ENCODE results near the gene CDH22.

Gene CDH22

DNA sequence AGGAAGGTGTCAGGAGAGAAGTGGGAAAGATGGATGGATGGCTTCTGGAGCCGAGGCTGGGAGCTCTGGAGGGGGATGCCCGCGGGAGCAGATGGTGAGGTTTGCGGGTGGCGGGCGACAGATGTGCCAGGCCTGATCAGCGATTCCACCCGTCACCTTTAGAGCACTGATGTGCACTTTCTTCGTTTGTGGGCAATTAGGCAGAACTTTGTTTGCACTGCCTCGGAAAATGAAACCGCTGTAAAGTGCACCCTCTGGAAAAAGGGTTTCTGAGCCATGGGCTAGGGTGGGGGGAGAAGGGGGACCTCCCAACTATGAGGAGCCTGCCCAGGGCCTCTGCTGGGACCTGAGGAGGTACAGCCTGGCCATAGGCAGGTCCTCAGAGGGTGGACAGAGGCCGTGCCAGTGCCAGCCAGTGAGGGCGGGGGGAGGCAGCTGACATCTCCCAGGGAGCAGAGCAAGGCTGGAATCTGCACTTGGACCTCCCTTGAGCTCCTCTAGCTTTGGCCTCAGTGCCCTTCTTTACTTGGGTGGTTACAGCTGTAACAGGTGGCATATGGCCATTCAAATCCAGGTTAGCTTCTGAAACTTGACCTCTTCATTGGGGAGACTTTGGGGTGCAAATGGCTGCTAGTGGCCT lies 131.4 kb downstream of the CDH22 start:
- FAIRE-seq, result no peak
- no peak for DNase-seq (ENCODE audit: insufficient read length, low spot score)

DNA sequence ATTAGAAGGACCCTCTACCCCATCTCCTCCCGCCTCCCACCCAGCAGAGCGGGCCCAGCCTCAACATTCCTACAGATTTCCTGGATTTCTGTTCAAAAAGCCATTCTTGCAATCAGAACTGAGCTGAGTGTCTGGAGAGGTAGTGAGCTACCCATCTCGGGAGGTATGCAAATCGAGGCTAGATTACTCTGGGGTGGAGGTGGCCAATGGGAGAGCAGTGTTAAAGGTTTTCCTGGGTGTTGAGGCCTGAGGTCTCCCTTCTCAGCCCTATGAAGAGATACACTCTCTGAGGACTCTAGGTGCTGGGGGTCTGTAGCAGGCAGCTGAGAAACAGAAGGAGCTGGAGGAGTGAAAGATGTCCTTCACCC lies 133.2 kb downstream of the CDH22 start:
- FAIRE-seq, result no peak
- no peak for DNase-seq (ENCODE audit: insufficient read length, low spot score)

DNA sequence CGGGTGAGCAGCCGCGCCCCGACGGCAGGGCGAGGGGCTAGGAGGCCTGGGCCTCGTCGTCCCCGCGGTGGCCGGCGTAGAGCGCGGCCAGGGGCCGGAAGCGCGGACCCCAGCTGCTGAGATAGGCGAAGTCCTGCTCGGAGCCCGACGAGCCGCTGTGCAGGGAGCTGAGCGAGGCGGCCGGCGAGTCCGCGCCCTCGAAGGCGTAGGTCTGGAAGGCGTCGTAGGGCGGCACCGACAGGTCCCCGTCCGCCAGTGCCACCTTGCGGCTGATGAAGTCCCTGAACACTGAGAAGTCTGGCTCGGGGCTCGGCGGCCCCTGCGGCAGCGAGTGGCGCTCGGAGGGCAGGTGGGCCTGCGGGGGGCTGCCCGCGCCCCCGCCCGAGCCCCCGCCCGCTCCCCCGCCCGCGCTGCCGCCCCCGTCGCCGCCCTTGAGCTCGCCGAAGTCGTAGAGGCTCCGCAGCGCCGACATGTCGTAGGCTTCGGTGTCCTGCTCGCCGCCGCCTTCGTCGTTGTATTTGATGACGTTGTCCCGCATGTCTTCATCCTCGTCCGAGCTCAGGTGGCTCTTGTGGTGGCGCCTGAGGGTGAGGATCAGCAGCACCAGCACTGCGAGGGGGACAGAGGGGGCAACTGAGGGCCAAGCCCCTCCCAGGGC lies 133.7 kb downstream of the CDH22 start:
- DNase-seq (ENCODE audit: insufficient read length, low spot score), result peak; percentile 91
- peak; percentile 35 for FAIRE-seq

DNA sequence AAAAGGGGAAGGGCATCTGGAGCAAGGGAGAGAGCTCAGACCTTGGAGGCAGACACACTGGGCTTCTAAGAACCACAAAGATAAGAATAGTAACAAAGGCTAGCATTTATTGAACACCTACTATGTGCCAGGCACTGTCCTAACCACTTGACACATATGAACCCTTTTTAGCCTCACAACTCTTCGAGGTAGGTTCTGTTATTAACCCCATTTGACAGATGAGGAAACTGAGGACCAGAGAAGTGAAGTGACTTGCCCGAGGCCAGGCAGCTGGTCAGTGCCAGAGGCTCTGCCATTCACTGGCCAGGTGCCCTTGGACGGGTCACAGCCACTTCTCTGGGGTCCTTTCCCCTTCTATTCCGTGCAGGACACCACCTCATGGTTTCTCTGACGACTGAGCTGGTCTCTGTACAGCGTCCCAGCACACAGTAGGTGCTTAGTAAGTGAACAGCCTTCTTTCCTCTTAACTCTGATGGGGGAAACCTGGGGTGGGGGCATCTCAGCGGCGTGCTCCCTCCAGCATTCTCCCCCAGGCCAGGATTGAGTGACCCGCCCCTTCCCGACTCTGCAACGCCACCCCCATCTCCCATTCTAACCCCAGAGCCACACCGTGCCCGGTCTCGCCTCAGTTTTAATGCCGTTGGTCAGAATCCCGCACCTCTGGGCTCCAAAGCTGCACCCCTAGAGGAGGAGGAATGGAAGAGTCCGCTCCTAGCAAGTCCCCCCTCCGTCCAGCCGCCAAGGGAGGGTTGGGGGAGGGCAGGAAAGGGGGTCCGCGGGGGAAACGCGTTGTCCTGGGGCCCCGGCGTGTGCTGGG lies 134.4 kb downstream of the CDH22 start:
- DNase-seq (ENCODE audit: insufficient read length, low spot score) (no peak), FAIRE-seq (no peak)

DNA sequence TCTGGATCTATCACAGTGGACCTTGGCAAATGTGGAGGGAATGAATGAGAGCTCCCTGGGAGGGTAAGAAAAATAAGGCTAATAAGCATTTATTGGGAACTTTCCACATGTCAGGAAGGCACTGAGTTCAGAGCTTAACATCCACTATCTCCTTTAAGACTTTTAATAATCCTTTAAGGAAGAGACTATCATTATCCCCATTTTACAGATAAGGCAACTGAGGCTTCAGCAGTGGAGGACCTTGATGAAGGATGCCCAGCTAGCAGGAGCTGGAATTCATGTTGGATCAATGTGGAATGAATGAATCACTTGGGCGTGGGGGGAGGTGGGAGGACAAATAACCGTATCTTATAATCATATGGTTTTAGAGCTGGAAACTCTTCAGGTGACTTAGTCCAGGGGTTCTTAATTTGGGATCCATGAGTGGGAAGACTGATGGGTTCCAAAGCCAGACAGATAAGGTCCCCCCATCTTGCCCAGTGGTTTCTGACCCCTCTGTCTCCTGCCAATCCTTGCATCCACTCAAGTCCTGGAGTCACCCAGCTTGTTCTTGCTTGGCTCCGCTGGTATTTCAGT lies 135.2 kb downstream of the CDH22 start:
- DNase-seq (ENCODE audit: insufficient read length, low spot score), result no peak
- no peak for FAIRE-seq

DNA sequence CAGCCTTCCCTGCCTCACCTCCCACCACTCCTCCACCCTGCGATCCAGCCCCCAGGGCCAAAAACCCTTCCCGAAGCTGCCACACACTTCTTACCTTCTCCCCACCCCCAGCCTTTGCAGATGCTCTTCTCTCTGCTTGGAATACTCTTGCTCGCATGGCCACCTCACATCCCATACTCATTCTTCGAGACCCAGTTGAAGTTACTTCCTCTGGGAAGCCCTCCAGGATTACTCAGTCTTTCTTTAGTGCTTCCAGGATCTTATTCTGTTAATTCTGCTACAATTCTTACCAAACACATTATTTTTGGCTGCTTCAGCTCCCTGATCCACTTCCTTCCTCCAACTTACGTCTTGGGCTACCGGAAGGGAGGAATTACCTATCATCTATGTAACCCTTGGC lies 135.8 kb downstream of the CDH22 start:
- FAIRE-seq (no peak), DNase-seq (ENCODE audit: insufficient read length, low spot score) (no peak)

- DNase-seq (ENCODE audit: insufficient read length, low spot score) (no peak), FAIRE-seq (no peak)
These were observed 136.4 kb downstream of the CDH22 start for GRCh38 chr20:46171909-46172308.

DNA sequence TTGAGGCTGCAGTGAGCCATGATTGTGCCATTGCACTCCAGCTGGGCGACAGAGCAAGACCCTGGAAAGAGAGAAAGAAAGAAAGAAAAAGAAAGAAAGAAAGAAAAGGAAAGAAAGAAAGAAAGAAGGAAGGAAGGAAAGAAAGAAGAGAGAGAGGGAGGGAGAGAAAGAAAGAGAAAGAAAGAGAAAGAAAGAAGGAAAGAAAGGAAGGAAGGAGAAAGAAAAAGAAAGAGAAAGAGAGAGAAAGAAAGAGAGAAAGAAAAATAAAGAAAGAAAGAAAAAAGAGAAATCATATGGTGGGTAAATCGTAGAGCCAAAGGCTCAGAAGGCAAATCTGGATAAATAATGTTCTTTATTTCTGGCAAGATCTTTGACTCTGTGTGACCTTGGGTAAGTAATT lies 136.8 kb downstream of the CDH22 start:
- no peak for FAIRE-seq

GRCh38 chr20:46169245-46170171 lies 138.8 kb downstream of the CDH22 start:
- FAIRE-seq (no peak), DNase-seq (ENCODE audit: insufficient read length, low spot score) (no peak)

More for the DNA sequence above, 136.8 kb downstream of the CDH22 start:
- DNase-seq (ENCODE audit: insufficient read length, low spot score), result no peak

DNA sequence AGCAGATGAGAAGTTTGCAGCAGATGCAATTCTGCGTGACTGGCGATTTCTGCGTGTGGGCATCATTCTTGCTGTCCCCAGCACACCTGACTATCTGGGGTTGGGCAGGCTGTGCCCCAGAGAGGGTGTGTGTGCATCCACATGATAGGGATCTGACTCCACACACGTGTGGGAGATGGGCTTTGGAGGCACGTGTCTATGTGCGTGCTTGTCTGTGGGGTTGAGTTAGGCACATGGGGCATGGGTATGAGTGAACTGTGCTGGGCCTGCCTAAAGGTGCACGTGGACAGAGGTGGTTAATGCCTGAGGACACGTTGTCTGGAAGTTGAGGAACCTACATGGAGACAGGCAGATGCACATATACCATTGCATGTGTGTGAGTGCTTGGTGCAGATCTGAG lies 139.9 kb downstream of the CDH22 start:
- DNase-seq (ENCODE audit: insufficient read length, low spot score), result no peak
- no peak for FAIRE-seq

DNA sequence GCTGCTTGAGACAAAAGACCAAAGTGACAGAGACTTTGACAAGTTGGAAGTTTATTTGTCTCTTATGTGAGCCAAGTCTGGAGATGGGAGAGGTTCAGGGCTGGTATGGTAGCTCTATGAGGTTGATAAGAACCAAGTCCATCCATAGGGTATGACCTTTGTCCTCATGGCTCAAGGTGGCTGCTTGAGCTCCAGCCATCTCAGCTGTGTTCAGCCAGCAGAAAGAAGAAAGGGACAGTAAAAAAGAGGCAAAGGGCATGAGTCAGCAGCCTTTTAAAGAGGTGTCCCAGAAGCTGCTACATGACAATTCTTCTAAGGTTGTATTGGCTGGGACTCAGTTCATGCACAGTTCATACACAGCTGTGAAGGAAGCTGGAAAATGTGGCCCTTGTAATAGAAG lies 141.2 kb downstream of the CDH22 start:
- DNase-seq (ENCODE audit: insufficient read length, low spot score) (no peak), FAIRE-seq (no peak)

GRCh38 chr20:46164254-46164653 lies 144.0 kb downstream of the CDH22 start:
- no peak for DNase-seq (ENCODE audit: insufficient read length, low spot score)
- FAIRE-seq, result no peak

- FAIRE-seq (no peak), DNase-seq (ENCODE audit: insufficient read length, low spot score) (no peak)
These were observed 146.4 kb downstream of the CDH22 start for GRCh38 chr20:46161921-46162320.

DNA sequence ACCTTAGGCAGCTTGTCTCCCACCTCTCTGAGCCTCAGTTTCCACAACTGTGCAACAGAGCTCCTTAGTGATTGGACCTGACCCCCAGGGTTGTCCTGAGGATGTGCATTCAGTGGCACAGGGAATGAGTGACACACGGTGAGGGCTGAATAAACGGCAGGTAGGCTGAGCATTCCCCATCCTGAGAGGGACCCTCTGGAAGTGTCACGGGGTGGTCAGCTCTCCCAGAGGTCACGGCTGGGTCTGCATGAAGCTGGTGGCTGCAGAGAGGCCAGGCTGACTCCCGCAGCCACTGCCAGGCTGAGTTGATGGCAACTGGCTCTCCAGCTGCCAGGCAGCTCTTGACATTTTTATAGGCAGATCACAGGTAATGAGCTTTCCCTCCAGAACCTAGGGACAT lies 147.6 kb downstream of the CDH22 start:
- FAIRE-seq, result no peak
- DNase-seq (ENCODE audit: insufficient read length, low spot score), result no peak

- no peak for DNase-seq (ENCODE audit: insufficient read length, low spot score)
- FAIRE-seq, result no peak
These were observed 149.0 kb downstream of the CDH22 start for GRCh38 chr20:46159101-46159897.

DNA sequence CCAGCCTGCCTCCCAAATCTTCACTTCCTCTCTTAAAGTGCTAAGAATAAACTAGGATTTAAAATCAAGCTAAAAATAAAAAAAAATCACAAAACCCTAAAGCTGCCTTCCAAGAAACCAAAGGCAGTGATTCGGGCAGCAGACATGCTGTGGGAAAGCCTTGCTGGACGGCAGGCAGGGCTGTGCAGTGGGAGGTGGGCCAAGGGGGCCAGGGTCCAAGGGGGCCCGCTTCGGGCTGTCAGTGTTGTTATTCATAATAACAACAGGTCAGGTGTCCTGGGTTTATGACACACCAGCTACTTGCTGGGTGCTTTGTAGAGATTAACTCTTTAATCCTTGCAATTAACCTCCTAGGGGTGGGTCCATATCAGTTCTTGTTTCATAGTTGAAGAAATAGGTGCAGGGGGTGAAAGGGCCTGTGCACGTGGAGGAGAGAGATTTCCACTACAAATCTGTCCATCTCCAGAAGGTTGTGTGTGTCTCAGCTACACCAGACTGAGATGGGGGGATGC lies 149.8 kb downstream of the CDH22 start:
- DNase-seq (ENCODE audit: insufficient read length, low spot score) (no peak), FAIRE-seq (no peak)

DNA sequence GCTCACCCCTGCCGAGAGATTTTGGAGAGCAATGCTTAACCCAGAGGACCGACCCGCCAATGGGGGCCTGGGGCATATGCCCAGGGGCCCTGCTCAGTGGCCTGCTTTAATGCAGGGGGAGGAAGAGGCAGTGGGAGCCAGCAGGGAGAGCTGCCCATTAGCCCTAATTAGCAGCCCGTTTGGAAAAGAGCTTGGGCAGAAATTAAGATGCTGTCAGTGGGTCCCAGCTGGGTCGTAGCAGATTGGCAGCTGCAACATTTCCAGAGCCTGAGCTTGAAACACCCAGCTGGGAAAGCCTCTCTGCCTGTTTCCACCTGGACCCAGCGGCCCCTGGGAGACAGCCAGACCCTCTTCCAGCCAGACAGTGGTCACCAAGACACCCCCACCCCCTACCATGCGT lies 150.7 kb downstream of the CDH22 start:
- FAIRE-seq (no peak), DNase-seq (ENCODE audit: insufficient read length, low spot score) (no peak)

GRCh38 chr20:46157076-46157592 lies 151.2 kb downstream of the CDH22 start:
- DNase-seq (ENCODE audit: insufficient read length, low spot score) (no peak), FAIRE-seq (no peak)

- DNase-seq (ENCODE audit: insufficient read length, low spot score), result no peak
- no peak for FAIRE-seq
These were observed 152.2 kb downstream of the CDH22 start for GRCh38 chr20:46156065-46156464.
